Muscle of arm (tissue), 14 donors: Measurements from ENCODE around the gene DHX34. TPM values are rescaled to one million over a fixed set of nuclear protein-coding genes. Genes with fewer than 3 reads are reported as not detected.
"Not testable (repeated sequence)": the region's sequence is repeated elsewhere in the genome, so short reads cannot be mapped to it uniquely, and the experiment has no call there.

ENCODE experiments used
- DNase-seq: peaks from one replicate; pipeline ENCODE4 v3.0.0-alpha.2; 2013
- long read RNA-seq, 11 donors: transcript quantifications; one replicate each; lab custom pipeline, GENCODE V29; 2026
- polyA plus RNA-seq, 12 donors: library from polyadenylated mRNA; unstranded; fragments of 120-200 nt; gene quantifications; one replicate each; pipeline ENCODE4 v1.2.1, GENCODE V29; 2013; ENCODE audit not compliant: insufficient read length in 12 of 12

The DHX34 gene, protein sequence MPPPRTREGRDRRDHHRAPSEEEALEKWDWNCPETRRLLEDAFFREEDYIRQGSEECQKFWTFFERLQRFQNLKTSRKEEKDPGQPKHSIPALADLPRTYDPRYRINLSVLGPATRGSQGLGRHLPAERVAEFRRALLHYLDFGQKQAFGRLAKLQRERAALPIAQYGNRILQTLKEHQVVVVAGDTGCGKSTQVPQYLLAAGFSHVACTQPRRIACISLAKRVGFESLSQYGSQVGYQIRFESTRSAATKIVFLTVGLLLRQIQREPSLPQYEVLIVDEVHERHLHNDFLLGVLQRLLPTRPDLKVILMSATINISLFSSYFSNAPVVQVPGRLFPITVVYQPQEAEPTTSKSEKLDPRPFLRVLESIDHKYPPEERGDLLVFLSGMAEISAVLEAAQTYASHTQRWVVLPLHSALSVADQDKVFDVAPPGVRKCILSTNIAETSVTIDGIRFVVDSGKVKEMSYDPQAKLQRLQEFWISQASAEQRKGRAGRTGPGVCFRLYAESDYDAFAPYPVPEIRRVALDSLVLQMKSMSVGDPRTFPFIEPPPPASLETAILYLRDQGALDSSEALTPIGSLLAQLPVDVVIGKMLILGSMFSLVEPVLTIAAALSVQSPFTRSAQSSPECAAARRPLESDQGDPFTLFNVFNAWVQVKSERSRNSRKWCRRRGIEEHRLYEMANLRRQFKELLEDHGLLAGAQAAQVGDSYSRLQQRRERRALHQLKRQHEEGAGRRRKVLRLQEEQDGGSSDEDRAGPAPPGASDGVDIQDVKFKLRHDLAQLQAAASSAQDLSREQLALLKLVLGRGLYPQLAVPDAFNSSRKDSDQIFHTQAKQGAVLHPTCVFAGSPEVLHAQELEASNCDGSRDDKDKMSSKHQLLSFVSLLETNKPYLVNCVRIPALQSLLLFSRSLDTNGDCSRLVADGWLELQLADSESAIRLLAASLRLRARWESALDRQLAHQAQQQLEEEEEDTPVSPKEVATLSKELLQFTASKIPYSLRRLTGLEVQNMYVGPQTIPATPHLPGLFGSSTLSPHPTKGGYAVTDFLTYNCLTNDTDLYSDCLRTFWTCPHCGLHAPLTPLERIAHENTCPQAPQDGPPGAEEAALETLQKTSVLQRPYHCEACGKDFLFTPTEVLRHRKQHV
- 10 to 100 TPM in 4 of 12 donors, 1 to 10 TPM in 7, not detected in 1; 6.9 to 15.5 (median 9.6) TPM for polyA plus RNA-seq
- long read RNA-seq, donor 1, result 0 reads
- long read RNA-seq, donor 2, result 0 reads
- long read RNA-seq, donor 3, result 0 reads
- long read RNA-seq, donor 4, result 0 reads
- long read RNA-seq, donor 5, result 0 reads
- long read RNA-seq, donor 6, result 0 reads
- long read RNA-seq, donor 7, result 0 reads
- long read RNA-seq, donor 8, result 0 reads
- long read RNA-seq, donor 9, result 0 reads
- long read RNA-seq, donor 10, full-length matches to known transcripts, result 1 of 1 reads
- long read RNA-seq, donor 10, partial matches to known transcripts, result 0 of 1 reads
- long read RNA-seq, donor 10, other reads (novel, unspliced or antisense), result 0 of 1 reads
- long read RNA-seq, donor 11, result 0 reads

DNA sequence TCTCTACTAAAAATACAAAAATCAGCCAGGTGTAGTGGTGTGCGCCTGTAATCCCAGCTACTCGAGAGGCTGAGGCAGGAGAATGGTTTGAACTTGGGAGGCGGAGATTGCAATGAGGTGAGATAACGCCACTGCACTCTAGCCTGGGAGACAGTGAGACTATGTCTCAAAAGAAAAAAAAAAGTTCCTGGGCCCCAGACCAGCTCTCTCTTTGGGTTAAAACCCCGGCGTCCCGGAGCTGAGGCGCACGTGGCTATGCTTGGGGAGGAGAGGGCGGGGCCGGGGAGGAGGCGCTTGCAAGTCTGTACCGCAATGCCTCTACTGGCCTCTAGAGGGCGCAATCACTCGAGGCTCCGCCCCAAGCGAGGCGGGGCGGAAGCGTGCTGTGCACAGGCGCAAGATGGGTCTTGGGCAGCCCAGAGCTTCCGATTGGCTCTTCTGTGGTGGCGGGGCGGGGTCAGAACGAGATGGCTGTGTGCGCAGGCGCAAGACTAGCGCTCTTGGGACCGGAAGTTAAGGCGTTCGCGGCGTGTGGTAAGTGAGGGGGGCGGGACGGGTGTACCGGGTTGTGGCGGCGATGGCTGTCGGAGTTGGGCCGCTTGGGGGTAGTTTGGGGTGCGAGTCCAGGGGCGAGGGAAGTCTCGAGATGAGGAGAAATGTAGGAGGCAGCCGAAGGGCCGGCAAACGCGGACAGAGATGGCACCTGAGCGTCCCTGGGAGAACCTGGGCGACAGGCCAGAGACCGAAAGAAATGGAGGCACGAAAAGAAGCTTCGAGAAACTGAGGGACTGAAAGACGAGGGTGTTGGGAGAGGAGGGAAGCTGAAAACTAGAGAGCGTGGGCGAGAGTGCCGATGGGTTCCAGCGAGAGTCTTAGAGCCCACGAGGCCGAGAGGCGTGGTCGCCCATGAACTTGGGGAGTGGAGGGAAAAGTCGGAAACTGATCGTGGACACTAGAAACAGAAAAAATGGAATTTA, at the start of gene DHX34:
TSS of gene DHX34 (plus strand) at position 497 of the 977 bp plus-strand sequence. CDS start 3,716 bp downstream, outside the sequence.
- peak; percentile 99 for DNase-seq

DNA sequence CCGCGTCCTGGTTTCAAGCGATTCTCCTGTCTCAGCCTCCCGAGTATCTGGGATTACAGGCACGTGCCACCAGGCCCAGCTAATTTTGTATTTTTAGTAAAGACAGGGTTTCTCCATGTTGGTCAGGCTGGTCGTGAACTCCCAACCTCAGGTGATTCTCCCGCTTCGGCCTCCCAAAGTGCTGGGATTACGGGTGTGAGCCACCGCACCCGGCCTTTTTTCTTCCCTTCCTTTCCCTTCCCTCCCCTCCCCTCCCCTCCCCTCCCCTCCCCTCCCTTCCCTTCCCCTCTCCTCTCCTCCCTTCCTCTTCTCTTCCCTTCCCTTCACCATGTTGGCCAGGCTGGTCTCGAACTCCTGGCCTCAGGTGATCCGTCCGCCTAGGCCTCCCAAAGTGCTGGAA, 48.2 kb upstream of the DHX34 start:
- not testable (repeated sequence) for DNase-seq

DNA sequence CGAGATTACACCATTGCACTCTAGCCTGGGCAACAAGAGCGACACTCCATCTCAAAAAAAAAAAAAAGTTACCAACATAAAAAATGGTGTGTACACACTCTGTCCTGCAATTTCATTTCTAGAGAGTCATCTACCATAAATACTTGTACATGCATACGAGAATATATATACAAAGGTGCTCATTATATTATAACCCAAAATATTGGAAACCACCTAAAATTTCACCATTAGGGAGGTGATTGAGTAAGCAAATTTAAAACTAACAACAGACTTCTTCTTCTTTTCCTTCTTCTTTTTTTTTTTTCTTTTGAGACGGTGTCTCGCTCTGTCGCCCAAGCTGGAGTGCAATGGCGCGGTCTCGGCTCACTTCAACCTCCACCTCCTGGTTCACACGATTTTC, 46.9 kb upstream of the DHX34 start:
- DNase-seq, result no peak

DNA sequence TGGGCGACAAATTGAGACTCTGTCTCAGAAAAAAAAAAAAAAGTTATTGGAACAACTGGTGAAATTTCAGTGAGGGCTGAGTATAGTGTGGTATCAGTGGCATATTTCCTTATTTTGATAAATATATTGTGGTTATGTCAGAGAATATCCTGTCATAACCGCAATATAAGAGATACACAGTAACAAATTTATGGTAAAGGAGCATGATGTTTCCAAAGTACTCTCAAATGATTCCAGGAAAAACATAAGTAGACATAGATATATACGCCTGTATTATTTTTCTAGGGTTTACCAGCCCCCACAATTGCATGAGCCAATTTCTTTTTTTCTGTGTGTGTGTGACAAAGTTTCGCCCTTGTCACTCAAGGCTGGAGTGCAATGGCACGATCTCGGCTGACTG, 45.1 kb upstream of the DHX34 start:
- DNase-seq, result no peak

DNA sequence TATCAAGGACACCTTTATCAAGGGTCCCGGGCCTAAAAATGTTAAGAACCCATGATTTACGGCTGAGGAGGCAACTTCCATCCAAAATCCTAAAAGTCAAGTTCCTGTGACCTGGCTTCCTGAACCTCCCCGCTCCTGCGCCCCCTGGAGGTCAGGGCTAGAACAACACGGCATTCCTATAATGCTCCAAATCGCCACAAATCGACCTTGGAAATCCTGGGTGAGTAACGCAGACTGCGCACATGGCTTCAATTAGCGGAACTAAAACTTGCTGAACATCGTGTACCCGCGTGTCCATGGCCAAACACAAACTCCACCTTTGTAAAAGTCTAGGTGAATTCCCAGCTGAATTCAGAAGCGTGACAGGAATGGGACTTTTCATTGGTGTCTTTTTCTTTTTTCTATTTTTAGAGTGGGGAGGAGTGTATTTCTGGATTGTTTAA, 43.8 kb upstream of the DHX34 start:
- DNase-seq, result peak; percentile 34

DNA sequence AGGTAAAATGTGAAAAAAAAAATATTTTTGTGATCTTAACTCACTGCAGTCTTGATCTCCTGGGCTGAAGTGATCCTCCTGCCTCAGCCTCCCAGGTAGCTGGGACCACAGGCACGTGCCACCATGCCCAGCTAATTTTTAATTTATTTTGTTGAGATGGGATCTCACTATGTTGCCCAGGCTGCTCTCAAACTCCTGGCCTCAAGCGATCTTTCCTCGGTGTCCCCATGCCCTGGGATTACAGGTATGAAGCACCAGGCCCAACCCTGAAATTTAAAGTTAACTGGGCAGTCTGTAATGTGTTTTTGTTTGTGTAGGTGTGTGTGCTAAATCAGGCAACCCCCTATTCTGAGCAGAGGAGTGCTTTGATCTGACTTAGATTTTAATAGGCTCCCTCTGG, 42.8 kb upstream of the DHX34 start:
- DNase-seq, result no peak

DNA sequence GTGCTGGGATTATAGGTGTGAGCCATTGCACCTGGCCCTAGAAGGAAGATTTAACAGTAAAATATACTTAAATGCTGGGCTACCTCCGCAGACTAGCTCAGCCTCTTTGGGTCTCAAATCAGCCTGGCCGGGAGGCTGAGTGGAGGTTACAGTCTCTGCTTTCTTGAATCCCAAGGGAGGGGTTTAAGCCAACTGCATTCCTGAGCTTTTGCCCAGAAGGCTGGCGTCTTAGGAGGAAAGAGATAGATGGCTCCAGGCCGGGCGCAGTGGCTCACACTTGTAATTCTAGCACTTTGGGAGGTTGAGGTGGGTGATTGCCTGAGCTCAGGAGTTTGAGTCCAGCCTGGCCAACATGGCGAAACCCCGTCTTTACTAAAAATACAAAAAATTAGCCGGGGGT, 40.1 kb upstream of the DHX34 start:
- no peak for DNase-seq

DNA sequence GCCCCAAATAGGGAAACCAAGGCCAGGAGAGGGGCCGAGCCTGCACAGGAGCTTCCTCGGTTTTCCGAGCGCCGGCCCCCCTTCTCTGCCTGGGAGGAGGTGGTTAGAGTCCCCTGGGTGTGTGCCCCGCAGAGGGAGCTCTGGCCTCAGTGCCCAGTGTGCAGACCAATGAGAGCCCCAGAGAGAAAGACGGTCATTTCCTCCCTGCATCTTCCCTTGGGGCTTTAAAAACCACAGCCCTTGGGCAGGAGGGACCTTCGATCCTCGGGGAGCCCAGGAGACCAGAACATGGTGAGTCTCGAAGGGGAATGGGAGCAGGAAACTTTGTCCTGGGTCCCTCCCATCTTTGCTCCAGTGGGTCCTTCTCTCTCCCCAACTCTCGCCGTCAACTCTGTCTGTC, 39.5 kb upstream of the DHX34 start, which contains the start of gene C5AR1:
TSS of gene C5AR1 (plus strand) at position 254 of the 400 bp plus-strand sequence. CDS start at position 289, 35 bp downstream.
- no peak for DNase-seq

DNA sequence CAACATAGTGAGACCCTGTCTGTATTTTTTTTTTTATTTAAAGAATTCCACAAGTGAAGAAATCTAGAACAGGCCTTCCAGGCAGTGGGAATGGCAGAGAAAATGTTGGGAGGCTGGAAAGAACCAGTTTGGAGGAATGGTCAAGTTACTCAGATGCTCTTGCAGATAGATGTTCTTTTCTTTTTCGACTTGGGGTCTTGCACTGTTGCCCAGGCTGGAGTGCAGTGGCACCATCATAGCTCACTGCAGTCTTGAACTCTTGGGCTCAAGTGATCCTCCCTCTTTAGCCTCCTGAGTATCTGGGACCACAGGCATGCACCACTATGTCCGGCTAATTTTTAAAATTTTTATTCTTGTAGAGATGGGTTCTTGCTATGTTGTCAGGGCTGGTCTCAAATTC, 38.8 kb upstream of the DHX34 start:
- no peak for DNase-seq

DNA sequence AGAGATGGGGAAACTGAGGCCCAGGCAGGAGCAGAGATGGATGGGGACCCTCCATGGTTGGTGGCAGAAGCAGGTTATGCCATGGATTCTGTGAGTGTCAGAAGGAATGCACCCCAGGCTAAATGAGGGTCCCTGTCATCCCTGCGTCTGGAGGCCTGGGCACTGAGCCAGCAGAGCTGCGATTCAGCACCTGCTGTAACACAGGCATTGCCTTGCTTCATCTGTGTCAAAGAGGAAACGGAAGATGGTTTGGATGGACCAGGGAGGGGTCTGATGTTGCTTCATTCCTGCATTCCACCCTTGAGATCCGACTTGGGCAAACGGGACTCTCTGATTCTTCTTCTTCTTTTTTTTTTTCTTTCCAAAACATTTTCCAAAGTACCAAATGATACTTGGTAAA, 38.3 kb upstream of the DHX34 start:
- DNase-seq, result no peak

DNA sequence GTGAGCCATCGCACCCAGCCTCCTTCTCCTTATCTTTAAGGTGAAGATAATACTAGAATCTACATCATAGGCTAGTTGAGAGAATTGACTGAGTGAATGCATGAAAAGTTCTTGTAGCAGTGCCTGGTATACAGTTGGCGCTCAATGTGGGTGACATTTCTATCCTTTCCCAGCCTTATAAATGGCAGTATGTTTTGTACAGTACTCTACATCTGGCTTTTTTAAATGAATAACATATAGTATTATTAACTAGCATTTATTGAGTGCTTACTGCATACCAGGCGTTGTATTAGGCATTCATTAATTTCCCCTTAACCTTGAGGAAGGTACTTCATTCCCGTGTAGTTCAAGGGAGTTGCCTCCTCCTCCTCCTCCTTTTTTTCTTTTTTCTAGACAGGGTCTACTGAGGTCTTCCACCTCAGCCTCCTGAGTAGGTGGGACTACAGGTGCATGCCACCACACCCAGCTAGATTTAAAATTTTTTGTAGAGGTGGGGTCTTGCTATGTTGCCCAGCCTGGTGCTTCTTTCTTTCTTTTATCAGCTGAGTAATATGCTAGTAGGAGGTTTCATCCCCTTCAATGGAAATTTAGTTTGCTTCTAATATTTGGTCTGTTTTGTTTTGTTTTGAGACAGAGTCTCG, 36.6 kb upstream of the DHX34 start:
- no peak for DNase-seq

DNA sequence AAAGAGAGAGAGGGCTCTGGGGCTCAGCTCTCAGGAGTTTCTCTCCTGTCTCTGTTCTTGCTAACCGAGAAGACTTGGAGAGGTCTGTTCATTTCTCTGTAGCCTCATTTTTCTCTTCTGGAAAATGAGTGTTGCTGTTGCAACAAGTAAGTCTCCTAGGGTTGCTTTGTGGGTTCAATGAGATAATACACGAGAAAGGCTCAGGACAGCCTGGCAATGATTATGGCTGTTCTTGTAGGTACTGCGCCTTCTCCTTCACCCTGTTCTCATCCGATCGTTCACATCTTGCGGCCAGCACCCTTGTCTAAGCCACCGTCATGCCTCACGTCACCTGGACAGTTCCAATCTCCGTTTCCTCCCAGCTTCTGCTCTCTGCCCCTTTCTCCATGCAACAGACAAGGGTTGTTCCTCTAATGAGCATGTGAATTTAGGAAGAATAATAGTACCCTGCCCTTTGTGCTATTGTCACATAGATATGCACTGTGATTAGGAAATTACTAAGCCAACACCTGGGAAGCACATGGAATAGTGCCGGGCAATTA, 35.3 kb upstream of the DHX34 start:
- DNase-seq, result no peak

DNA sequence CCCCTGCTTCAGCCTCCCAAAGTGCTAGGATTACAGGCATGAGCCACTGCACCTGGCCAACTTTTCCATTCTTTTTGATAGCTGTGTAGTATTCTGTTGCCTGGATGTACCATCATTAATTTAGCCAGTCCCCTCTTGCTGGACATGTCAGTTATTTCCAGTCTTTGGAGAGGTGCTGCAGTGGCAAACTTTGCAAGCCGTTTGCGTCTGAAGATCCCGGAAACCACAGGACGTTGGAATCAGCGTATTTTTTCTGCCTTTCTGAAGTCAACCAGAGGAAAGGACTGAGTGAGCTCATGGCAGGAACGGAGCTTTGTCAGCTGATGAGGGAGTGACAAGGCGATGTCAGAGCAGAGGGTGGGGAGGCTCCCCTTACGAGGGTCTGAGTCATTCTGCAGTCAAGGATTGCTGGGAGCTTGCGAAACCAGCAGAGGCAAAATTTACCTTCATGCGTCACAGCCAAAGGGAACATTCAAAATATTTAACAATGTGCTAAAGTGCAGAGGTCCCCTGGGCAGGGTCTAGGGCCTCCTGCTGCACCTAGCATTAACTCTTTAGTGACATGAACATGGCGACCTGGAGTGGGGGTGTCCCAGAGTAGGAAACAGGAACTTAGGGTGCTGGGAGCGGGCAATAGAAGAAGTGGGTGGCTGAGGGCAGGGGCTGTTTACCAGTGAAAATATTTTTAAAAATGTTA, 33.8 kb upstream of the DHX34 start:
- DNase-seq, result no peak

DNA sequence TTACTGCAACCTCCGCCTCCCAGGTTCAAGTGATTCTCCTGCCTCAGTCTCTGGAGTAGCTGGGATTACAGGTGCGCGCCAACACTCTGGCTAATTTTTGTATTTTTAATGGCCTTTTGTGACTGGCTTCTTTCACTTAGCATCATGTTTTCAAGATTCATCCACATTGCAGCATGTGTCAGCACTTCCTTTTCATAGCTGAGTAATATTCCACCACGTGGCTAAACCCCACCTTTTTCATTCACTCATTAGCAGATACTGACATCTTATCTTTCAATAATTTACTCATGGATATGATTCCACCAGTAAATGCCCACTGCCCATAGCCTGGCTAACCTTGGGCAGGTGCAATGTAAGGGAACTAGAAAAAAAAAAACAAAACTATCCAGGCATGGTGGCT, 32.6 kb upstream of the DHX34 start:
- DNase-seq, result no peak

DNA sequence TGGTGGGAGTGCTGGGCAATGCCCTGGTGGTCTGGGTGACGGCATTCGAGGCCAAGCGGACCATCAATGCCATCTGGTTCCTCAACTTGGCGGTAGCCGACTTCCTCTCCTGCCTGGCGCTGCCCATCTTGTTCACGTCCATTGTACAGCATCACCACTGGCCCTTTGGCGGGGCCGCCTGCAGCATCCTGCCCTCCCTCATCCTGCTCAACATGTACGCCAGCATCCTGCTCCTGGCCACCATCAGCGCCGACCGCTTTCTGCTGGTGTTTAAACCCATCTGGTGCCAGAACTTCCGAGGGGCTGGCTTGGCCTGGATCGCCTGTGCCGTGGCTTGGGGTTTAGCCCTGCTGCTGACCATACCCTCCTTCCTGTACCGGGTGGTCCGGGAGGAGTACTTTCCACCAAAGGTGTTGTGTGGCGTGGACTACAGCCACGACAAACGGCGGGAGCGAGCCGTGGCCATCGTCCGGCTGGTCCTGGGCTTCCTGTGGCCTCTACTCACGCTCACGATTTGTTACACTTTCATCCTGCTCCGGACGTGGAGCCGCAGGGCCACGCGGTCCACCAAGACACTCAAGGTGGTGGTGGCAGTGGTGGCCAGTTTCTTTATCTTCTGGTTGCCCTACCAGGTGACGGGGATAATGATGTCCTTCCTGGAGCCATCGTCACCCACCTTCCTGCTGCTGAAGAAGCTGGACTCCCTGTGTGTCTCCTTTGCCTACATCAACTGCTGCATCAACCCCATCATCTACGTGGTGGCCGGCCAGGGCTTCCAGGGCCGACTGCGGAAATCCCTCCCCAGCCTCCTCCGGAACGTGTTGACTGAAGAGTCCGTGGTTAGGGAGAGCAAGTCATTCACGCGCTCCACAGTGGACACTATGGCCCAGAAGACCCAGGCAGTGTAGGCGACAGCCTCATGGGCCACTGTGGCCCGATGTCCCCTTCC, 28.9 kb upstream of the DHX34 start:
- DNase-seq, result no peak

DNA sequence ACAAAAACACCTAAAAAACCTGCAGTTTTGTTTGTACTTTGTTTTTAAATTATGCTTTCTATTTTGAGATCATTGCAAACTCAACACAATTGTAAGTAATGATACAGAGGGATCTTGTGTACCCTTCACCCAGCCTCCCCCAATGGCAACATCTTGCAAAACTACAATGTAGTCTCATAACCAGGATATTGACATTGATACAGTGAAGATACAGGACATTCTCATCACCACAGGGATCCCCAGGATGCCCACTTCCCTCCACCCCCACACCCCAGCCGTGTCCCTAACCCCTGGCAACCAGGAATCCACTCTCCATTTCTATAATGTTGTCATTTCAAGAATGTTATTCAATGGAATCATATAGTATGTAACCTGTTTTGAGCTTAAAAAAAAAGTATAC, 27.5 kb upstream of the DHX34 start:
- no peak for DNase-seq

DNA sequence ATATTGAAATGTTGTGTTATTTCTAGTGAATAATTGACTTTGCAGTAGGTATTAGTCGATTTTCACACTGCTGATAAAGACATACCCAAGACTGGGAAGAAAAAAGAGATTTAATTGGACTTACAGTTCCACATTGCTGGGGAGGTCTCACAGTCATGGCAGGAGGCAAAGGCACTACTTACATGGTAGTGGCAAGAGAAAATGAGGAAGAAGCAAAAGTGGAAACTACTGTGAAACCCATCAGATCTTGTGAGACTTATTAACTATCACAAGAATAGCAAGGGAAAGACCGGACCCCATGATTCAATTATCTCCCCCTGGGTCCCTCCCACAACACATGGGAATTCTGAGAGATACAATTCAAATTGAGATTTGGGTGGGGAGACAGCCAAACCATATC, 27.1 kb upstream of the DHX34 start:
- no peak for DNase-seq
